ENCODE measurements around the gene RGS12.

- TF ChIP-seq CTCF (conservative IDR thresholded peaks at IDR 0.05) = no peak
- TF ChIP-seq ZFX (IDR thresholded peaks at IDR 0.05) = no peak
These were observed 13.6 kb downstream of the RGS12 start for GRCh38 chr4:3306450-3306849.

Data from C4-2B (cell line).